ENCODE data around the gene BST1. TPM values are rescaled to one million over a fixed set of nuclear protein-coding genes. Genes with fewer than 3 reads are reported as not detected.

BST1 gene
- total RNA-seq, 2 donors from 2014 or later: 0.99 to 1.6 TPM

GRCh38 chr4:15735536-15735935, 32.7 kb downstream of the BST1 start:
- 56 to 72% methylated on average over 6 of the region's 6 CpGs for WGBS, 2 donors
- intact Hi-C loops (cut with DNase I): no loop called here
- Histone ChIP-seq H3K27me3 (no peaks in the 10 kb centered on the region), H3K4me1 (no peaks in the 10 kb centered on the region), H3K36me3 (replicated peaks in 1 of 2; ENCODE audit: insufficient read depth in 1 of 2, low read depth in 2 of 2) (no peaks in the 10 kb centered on the region), H3K9me3 (no peaks in the 10 kb centered on the region), H3K4me3 (no peak overlapping the region), H3K27ac (no peak overlapping the region)
- no peak for DNase-seq
- TF ChIP-seq POLR2A (IDR thresholded peaks at IDR 0.05) (no peak), CTCF (IDR thresholded peaks at IDR 0.05) (no peak)
- ATAC-seq: no peak

- TF ChIP-seq POLR2A (IDR thresholded peaks at IDR 0.05) (no peak), CTCF (IDR thresholded peaks at IDR 0.05) (no peak)
- no peaks in the 10 kb centered on the region for H3K9me3 ChIP-seq
- ATAC-seq (no peak), DNase-seq (no peak)
- no peaks in the 10 kb centered on the region for H3K27me3 ChIP-seq
- 59 to 63% methylated on average over 4 of the region's 4 CpGs for WGBS, 2 donors
- no peak overlapping the region for H3K27ac ChIP-seq
- no peaks in the 10 kb centered on the region for H3K36me3 ChIP-seq (replicated peaks in 1 of 2; ENCODE audit: insufficient read depth in 1 of 2, low read depth in 2 of 2)
- H3K4me3 ChIP-seq: no peak overlapping the region
- no peaks in the 10 kb centered on the region for H3K4me1 ChIP-seq
- intact Hi-C loops (cut with DNase I): no loop called here
Measured at GRCh38 chr4:15736514-15737050, 33.7 kb downstream of the BST1 start.

- peaks cover 0 to 5% (median 0%) of the 10 kb centered on the region in 3 donors for H3K9me3 ChIP-seq
Measured at GRCh38 chr4:15737255-15737654, 34.4 kb downstream of the BST1 start.

GRCh38 chr4:15738877-15739276, 36.0 kb downstream of the BST1 start:
- ATAC-seq (no peak), DNase-seq (no peak)
- intact Hi-C loops (cut with DNase I): no loop called here
- WGBS, 2 donors: 40 to 67% methylated on average over 1 of the region's 1 CpG
- H3K9me3 ChIP-seq: peaks cover 0 to 8% (median 0%) of the 10 kb centered on the region in 3 donors
- no peaks in the 10 kb centered on the region for H3K4me1 ChIP-seq
- no peak for TF ChIP-seq CTCF (IDR thresholded peaks at IDR 0.05)
- no peak for TF ChIP-seq POLR2A (IDR thresholded peaks at IDR 0.05)
- H3K27ac ChIP-seq: no peak overlapping the region
- no peak overlapping the region for H3K4me3 ChIP-seq
- no peaks in the 10 kb centered on the region for H3K27me3 ChIP-seq
- H3K36me3 ChIP-seq (replicated peaks in 1 of 2; ENCODE audit: insufficient read depth in 1 of 2, low read depth in 2 of 2): no peaks in the 10 kb centered on the region

More at GRCh38 chr4:15737255-15737654, 34.4 kb downstream of the BST1 start:
- Histone ChIP-seq H3K4me3 (no peak overlapping the region), H3K36me3 (replicated peaks in 1 of 2; ENCODE audit: insufficient read depth in 1 of 2, low read depth in 2 of 2) (no peaks in the 10 kb centered on the region), H3K27ac (no peak overlapping the region), H3K27me3 (no peaks in the 10 kb centered on the region), H3K4me1 (no peaks in the 10 kb centered on the region)
- intact Hi-C loops (cut with DNase I): no loop called here
- WGBS, 2 donors: 29 to 35% methylated on average over 3 of the region's 3 CpGs
- TF ChIP-seq POLR2A (IDR thresholded peaks at IDR 0.05) (no peak), CTCF (IDR thresholded peaks at IDR 0.05) (no peak)
- no peak for ATAC-seq
- DNase-seq: no peak

GRCh38 chr4:15740764-15741404, 38.0 kb downstream of the BST1 start:
- 39 to 51% methylated on average over 11 of the region's 11 CpGs for WGBS, 2 donors
- TF ChIP-seq POLR2A (IDR thresholded peaks at IDR 0.05) (no peak), CTCF (IDR thresholded peaks at IDR 0.05) (no peak)
- no peaks in the 10 kb centered on the region for H3K27me3 ChIP-seq
- H3K4me1 ChIP-seq: no peaks in the 10 kb centered on the region
- no peak overlapping the region for H3K4me3 ChIP-seq
- H3K27ac ChIP-seq: no peak overlapping the region
- no peak for ATAC-seq
- DNase-seq: no peak
- H3K36me3 ChIP-seq (replicated peaks in 1 of 2; ENCODE audit: insufficient read depth in 1 of 2, low read depth in 2 of 2): no peaks in the 10 kb centered on the region
- intact Hi-C loops (cut with DNase I): no loop called here
- H3K9me3 ChIP-seq: peaks cover 0 to 8% (median 0%) of the 10 kb centered on the region in 3 donors

Data from body of pancreas (tissue), 4 donors.